HepG2 (cell line): ENCODE measurements around the gene BCDIN3D. TPM values are rescaled to one million over a fixed set of nuclear protein-coding genes. Genes with fewer than 3 reads are reported as not detected.

Experiments used
- E2F2 ChIP-seq: sonication (generic); formaldehyde crosslinking; IDR thresholded peaks from 2 replicates; pipeline ENCODE4 v1.4.0; 2020; ENCODE audit warnings: missing genetic modification reagents, borderline replicate concordance
- ELF3 ChIP-seq: IDR thresholded peaks from 2 replicates; pipeline ENCODE4 v1.6.1; 2016; ENCODE audit warnings: missing genetic modification reagents, missing compliant biosample characterization
- FOXA3 ChIP-seq: IDR thresholded peaks from 2 replicates; pipeline ENCODE4 v1.6.1; 2016; ENCODE audit warnings: missing genetic modification reagents, missing compliant biosample characterization
- GATA4 ChIP-seq: sonication (generic); IDR thresholded peaks from 2 replicates; pipeline ENCODE4 v1.6.1; 2016; ENCODE audit warnings: antibody characterized with exemption, low read depth, borderline replicate concordance
- IRX3 ChIP-seq: sonication (generic); formaldehyde crosslinking; IDR thresholded peaks from 2 replicates; pipeline ENCODE4 v1.8.1; 2023; ENCODE audit warnings: mild to moderate bottlenecking, low read depth, missing genetic modification reagents, borderline replicate concordance
- MATR3 ChIP-seq: sonication (generic); formaldehyde crosslinking; IDR thresholded peaks from 2 replicates; pipeline ENCODE4 v1.4.0; 2020; ENCODE audit warnings: missing genetic modification reagents
- NCOA1 ChIP-seq: sonication (generic); formaldehyde crosslinking; IDR thresholded peaks from 2 replicates; pipeline ENCODE4 v1.9.0; 2021; ENCODE audit warnings: missing genetic modification reagents
- NFE2 ChIP-seq: sonication (generic); formaldehyde crosslinking; IDR thresholded peaks from 2 replicates; pipeline ENCODE4 v1.4.0; 2020; ENCODE audit warnings: missing genetic modification reagents
- PAWR ChIP-seq: sonication (generic); formaldehyde crosslinking; IDR thresholded peaks from 2 replicates; pipeline ENCODE4 v1.4.0; 2020; ENCODE audit warnings: missing genetic modification reagents, mild to moderate bottlenecking, borderline replicate concordance
- RXRB ChIP-seq: IDR thresholded peaks from 2 replicates; pipeline ENCODE4 v1.6.1; 2016; ENCODE audit warnings: borderline replicate concordance, missing genetic modification reagents, missing compliant biosample characterization
- SRSF1 ChIP-seq: fragments of 200-400 bp; formaldehyde crosslinking; optimal IDR thresholded peaks from 2 replicates; pipeline ENCODE3; 2017; ENCODE audit warnings: mild to moderate bottlenecking, low read depth, low read length, moderate library complexity
- ZBTB26 ChIP-seq: IDR thresholded peaks from 2 replicates; pipeline ENCODE4 v1.6.1; 2016; ENCODE audit warnings: missing compliant biosample characterization, missing genetic modification reagents, borderline replicate concordance
- ZBTB39 ChIP-seq: sonication (generic); formaldehyde crosslinking; IDR thresholded peaks from 2 replicates; pipeline ENCODE4 v1.5.0; 2020; ENCODE audit warnings: missing genetic modification reagents
- ZNF3 ChIP-seq: IDR thresholded peaks from 2 replicates; pipeline ENCODE4 v1.7.0; 2017; ENCODE audit warnings: inconsistent platforms
- ZNF451 ChIP-seq: sonication (generic); formaldehyde crosslinking; IDR thresholded peaks from 2 replicates; pipeline ENCODE4 v1.5.0; 2020; ENCODE audit warnings: mild to moderate bottlenecking, missing genetic modification reagents
- ZNF484 ChIP-seq: sonication (generic); formaldehyde crosslinking; IDR thresholded peaks from 2 replicates; pipeline ENCODE4 v1.5.1; 2020; ENCODE audit warnings: mild to moderate bottlenecking, low read depth, missing genetic modification reagents, borderline replicate concordance
- ZNF768 ChIP-seq: sonication (generic); formaldehyde crosslinking; IDR thresholded peaks from 2 replicates; pipeline ENCODE4 v1.4.0; 2020; ENCODE audit warnings: missing genetic modification reagents
- polyA plus RNA-seq, 8 experiments: library from polyadenylated mRNA; depleted of rRNA in 3 of 8; stranded (reverse) in 7 of 8; unstranded in 1 of 8; fragments of >200 nt; fragmentation: Illumina TruSeq in 4 of 8; extraction: Trizol in 4 of 8; gene quantifications; 2 replicates each; pipeline versions ENCODE4 v1.2.1 to v1.2.3, GENCODE V29; 2011 to 2016; ENCODE audit warnings: low read depth in 4 of 8, missing spikeins in 1 of 8, mixed read lengths in 1 of 8; ENCODE audit not compliant: insufficient read depth in 1 of 8
- total RNA-seq, 5 experiments: library from RNA; depleted of rRNA; stranded (reverse); fragments of >200 nt; fragmentation: Illumina TruSeq; extraction: Trizol; gene quantifications; 2 replicates each; pipeline ENCODE4 v1.2.3, GENCODE V29; 2016; ENCODE audit warnings: low read depth in 1 of 5
- TF ChIP-seq, protein P1 (sequence below): sonication (generic); formaldehyde crosslinking; IDR thresholded peaks from 2 replicates; pipeline ENCODE4 v1.4.0; 2020; ENCODE audit warnings: missing genetic modification reagents
- TF ChIP-seq, protein P2 (sequence below): sonication (generic); formaldehyde crosslinking; IDR thresholded peaks from 2 replicates; pipeline ENCODE4 v1.8.1; 2023; ENCODE audit warnings: missing genetic modification reagents, mild to moderate bottlenecking, borderline replicate concordance

The BCDIN3D gene
- total and polyA plus RNA-seq, 2 of the 13 experiments (the other 11 are each of a cell fraction or from before 2014, with no cell fraction given): 2.2 to 2.5 TPM

GRCh38 chr12:49885663-49886461 lies 43.0 kb upstream of the BCDIN3D start (continued):
- TF ChIP-seq, protein P1, sequence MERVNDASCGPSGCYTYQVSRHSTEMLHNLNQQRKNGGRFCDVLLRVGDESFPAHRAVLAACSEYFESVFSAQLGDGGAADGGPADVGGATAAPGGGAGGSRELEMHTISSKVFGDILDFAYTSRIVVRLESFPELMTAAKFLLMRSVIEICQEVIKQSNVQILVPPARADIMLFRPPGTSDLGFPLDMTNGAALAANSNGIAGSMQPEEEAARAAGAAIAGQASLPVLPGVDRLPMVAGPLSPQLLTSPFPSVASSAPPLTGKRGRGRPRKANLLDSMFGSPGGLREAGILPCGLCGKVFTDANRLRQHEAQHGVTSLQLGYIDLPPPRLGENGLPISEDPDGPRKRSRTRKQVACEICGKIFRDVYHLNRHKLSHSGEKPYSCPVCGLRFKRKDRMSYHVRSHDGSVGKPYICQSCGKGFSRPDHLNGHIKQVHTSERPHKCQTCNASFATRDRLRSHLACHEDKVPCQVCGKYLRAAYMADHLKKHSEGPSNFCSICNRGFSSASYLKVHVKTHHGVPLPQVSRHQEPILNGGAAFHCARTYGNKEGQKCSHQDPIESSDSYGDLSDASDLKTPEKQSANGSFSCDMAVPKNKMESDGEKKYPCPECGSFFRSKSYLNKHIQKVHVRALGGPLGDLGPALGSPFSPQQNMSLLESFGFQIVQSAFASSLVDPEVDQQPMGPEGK: peak; percentile 54
- TF ChIP-seq GATA4: no peak
- no peak for TF ChIP-seq ZBTB39 (CRISPR knock-in tag)
- no peak for TF ChIP-seq ZNF484 (CRISPR knock-in tag)
- TF ChIP-seq PAWR: no peak
- no peak for TF ChIP-seq MATR3 (CRISPR knock-in tag)
- TF ChIP-seq ZBTB26: no peak
- TF ChIP-seq ZNF451 (CRISPR knock-in tag): no peak
- TF ChIP-seq FOXA3 (CRISPR knock-in tag): peak; percentile 54; the same call in 1 of the 2 replicates
- no peak for TF ChIP-seq NFE2 (CRISPR knock-in tag)
- peak; percentile 79; the same call in 1 of the 2 replicates for TF ChIP-seq ZNF768 (CRISPR knock-in tag)
- peak; percentile 81 for TF ChIP-seq ZNF3
- TF ChIP-seq SRSF1: no peak
- TF ChIP-seq ELF3: no peak
- TF ChIP-seq IRX3 (CRISPR knock-in tag): no peak
- no peak for TF ChIP-seq E2F2 (CRISPR knock-in tag)
- peak; percentile 55 for TF ChIP-seq RXRB (CRISPR knock-in tag)
- TF ChIP-seq, protein P2, sequence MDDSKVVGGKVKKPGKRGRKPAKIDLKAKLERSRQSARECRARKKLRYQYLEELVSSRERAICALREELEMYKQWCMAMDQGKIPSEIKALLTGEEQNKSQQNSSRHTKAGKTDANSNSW (CRISPR knock-in tag): no peak
- no peak for TF ChIP-seq NCOA1 (CRISPR knock-in tag)
